ENCODE data around the gene ZNF507.

ZNF507 gene

GRCh38 chr19:32309711-32310390 lies 35.6 kb upstream of the ZNF507 start:
- no peak overlapping the region for H3K4me3 ChIP-seq (ENCODE audit: low read length)
- no peak for TF ChIP-seq CTCF (IDR thresholded peaks at IDR 0.05; ENCODE audit: insufficient read depth, low read depth, low read length, missing control alignments)
- DNase-seq (ENCODE audit: low read depth), result no peak

GRCh38 chr19:32311371-32311770 lies 34.0 kb upstream of the ZNF507 start:
- no peak for TF ChIP-seq CTCF (IDR thresholded peaks at IDR 0.05; ENCODE audit: insufficient read depth, low read depth, low read length, missing control alignments)
- no peak for DNase-seq (ENCODE audit: low read depth)
- no peak overlapping the region for H3K4me3 ChIP-seq (ENCODE audit: low read length)

DNA sequence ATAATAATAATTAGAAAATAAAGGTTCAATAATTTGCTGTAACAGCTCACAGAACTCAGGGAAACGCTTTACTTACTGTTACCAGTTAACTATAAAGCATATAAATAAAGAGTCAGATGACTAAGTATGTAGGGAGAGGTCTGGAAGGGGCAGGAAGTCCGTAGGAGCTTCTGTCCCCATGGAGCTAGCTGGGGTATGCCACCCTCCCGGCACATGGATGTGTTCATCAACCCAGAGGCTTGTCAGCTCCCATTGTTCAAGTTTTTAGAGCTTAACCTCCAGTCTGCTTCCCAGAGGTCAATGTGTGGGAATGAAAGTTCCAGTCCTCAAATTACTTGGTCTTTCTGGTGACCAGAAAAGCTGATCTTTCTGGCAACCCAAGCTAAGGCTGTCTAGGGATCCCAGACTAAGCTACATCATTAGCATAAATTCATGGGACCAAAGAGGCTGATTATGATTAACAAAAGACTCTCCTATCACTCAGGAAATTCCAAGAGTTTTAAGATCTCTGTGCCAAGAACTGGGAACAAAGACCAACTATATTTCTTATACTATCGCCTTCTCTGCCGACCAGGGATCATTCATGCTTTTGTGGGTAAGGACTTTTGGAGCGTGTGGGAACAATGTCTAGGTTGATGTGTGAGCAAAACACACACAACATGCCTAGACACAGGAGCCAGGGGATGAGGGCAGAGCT lies 31.7 kb upstream of the ZNF507 start:
- H3K4me3 ChIP-seq (ENCODE audit: low read length), result no peak overlapping the region

DNA sequence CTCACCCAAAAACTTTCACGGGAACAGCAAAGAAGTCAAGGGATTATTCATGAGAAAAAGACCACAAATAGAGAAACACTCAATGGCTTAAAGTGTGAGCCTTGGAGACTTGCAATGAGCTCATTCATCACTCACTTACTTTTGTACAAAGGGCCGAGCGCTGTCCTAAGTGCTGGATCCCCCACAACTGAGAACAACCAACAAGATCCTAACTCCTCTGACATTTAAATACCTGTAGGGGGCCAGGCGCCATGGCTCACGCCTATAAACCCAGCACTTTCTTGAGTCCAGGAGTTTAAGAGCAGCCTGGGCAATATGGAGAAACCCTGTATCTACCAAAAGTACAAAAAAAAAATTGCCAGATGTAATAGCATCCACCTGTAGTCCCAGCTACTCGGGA lies 29.4 kb upstream of the ZNF507 start:
- DNase-seq (ENCODE audit: low read depth), result no peak
- no peak for TF ChIP-seq CTCF (IDR thresholded peaks at IDR 0.05; ENCODE audit: insufficient read depth, low read depth, low read length, missing control alignments)
- no peak overlapping the region for H3K4me3 ChIP-seq (ENCODE audit: low read length)

More for the DNA sequence above, 31.7 kb upstream of the ZNF507 start:
- no peak for DNase-seq (ENCODE audit: low read depth)
- TF ChIP-seq CTCF (IDR thresholded peaks at IDR 0.05; ENCODE audit: insufficient read depth, low read depth, low read length, missing control alignments), result no peak

DNA sequence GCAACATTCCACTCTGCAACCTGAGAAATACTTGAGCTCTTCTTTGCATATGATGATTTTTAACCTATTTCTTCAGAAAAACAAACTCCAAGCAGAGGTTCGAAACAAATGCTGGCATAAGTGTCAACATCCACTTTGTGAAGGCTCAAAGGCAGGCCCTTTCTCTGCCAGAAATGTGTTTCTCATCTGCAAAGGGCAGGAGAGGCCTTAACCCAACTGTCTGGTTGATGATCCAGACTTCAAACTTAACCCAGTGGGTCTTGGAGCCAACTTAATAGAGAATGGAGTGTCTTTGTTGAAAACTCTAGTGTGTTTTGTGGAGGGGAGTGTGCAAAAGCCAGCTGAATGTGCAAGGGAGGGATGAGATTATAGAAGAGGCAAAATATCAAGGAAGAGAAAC lies 28.3 kb upstream of the ZNF507 start:
- no peak for DNase-seq (ENCODE audit: low read depth)
- no peak overlapping the region for H3K4me3 ChIP-seq (ENCODE audit: low read length)
- no peak for TF ChIP-seq CTCF (IDR thresholded peaks at IDR 0.05; ENCODE audit: insufficient read depth, low read depth, low read length, missing control alignments)

- peak; percentile 11 for DNase-seq (ENCODE audit: low read depth)
- TF ChIP-seq CTCF (IDR thresholded peaks at IDR 0.05; ENCODE audit: insufficient read depth, low read depth, low read length, missing control alignments), result peak; percentile 32
- H3K4me3 ChIP-seq (ENCODE audit: low read length), result no peak overlapping the region
Measured at GRCh38 chr19:32318884-32319520, 26.4 kb upstream of the ZNF507 start.
